ENCODE measurements around the gene ACTA2. TPM values are rescaled to one million over a fixed set of nuclear protein-coding genes. Genes with fewer than 3 reads are reported as not detected.

ACTA2 gene
- total RNA-seq, 1 donor from 2014 or later: 126 TPM

DNA sequence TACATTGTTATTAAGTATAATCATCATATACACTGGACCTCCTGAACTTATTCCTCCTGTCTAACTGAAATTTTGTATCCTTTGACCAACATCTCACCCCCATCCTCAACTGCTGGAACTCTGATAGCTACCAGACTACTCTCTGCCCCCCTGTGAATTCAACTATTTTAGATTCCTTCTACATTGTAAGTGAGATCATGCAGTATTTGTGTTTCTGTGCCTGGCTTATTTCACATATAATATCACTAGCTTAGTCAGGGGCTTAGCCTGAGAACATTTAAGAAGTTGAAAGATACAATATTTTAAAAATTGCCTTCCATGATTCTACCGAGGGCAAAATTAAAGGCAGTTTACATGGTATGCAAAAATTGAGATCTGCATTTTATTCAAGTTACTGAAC lies 45.7 kb downstream of the ACTA2 start:
- TF ChIP-seq CTCF (IDR thresholded peaks at IDR 0.05; ENCODE audit: unreplicated experiment): no peak
- no peaks in the 10 kb centered on the region for H3K27me3 Mint-ChIP-seq (ENCODE audit: low read depth)
- H3K4me1 Mint-ChIP-seq: no peaks in the 10 kb centered on the region

GRCh38 chr10:88903715-88904114 lies 48.9 kb downstream of the ACTA2 start:
- Mint-ChIP-seq H3K27me3 (ENCODE audit: low read depth) (no peaks in the 10 kb centered on the region), H3K4me3 (no peak overlapping the region), H3K4me1 (peaks cover 9% of the 10 kb centered on the region), H3K9me3 (no peaks in the 10 kb centered on the region), H3K27ac (no peak overlapping the region), H3K36me3 (peaks cover 3% of the 10 kb centered on the region)
- no peak for DNase-seq (ENCODE audit: low spot score in 2 of 2, unreplicated experiment in 2 of 2)
- no peak for TF ChIP-seq CTCF (IDR thresholded peaks at IDR 0.05; ENCODE audit: unreplicated experiment)

More for the DNA sequence above, 45.7 kb downstream of the ACTA2 start:
- Mint-ChIP-seq H3K4me3 (no peak overlapping the region), H3K36me3 (peaks cover 3% of the 10 kb centered on the region), H3K9me3 (no peaks in the 10 kb centered on the region), H3K27ac (no peak overlapping the region)
- DNase-seq (ENCODE audit: low spot score in 2 of 2, unreplicated experiment in 2 of 2): no peak

- peaks cover 22% of the 10 kb centered on the region for H3K4me1 Mint-ChIP-seq
- no peaks in the 10 kb centered on the region for H3K9me3 Mint-ChIP-seq
- no peaks in the 10 kb centered on the region for H3K27me3 Mint-ChIP-seq (ENCODE audit: low read depth)
- no peak overlapping the region for H3K4me3 Mint-ChIP-seq
- no peak for TF ChIP-seq CTCF (IDR thresholded peaks at IDR 0.05; ENCODE audit: unreplicated experiment)
- H3K27ac Mint-ChIP-seq: no peak overlapping the region
- no peak for DNase-seq (ENCODE audit: low spot score in 2 of 2, unreplicated experiment in 2 of 2)
- peaks cover 3% of the 10 kb centered on the region for H3K36me3 Mint-ChIP-seq
Measured at GRCh38 chr10:88901984-88902789, 50.4 kb downstream of the ACTA2 start.

GRCh38 chr10:88901206-88901983 lies 51.2 kb downstream of the ACTA2 start:
- Mint-ChIP-seq H3K4me3 (no peak overlapping the region), H3K4me1 (peaks cover 29% of the 10 kb centered on the region), H3K9me3 (no peaks in the 10 kb centered on the region), H3K36me3 (peaks cover 3% of the 10 kb centered on the region), H3K27me3 (ENCODE audit: low read depth) (no peaks in the 10 kb centered on the region), H3K27ac (no peak overlapping the region)
- TF ChIP-seq CTCF (IDR thresholded peaks at IDR 0.05; ENCODE audit: unreplicated experiment): no peak
- no peak for DNase-seq (ENCODE audit: low spot score in 2 of 2, unreplicated experiment in 2 of 2)

DNA sequence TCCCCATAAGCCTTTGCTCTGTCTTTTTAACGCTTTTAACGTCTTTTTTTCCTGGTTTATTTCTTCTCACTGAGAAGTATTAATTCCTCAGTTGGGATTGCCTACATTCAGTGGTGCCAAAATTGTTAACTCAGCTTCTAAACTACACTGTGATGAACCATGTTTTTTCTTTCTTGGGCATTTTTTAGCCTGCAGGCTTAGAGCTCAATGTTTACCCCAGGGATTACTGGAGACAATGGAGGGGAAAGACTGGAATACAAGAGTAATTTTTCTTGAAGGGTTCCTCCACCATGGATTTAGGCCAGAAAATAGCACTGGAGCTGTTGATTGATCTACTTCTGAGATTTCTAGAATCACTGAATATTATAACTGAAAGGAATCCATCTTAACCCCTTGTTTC lies 52.7 kb downstream of the ACTA2 start:
- H3K4me1 Mint-ChIP-seq: peaks cover 35% of the 10 kb centered on the region
- no peak for DNase-seq (ENCODE audit: low spot score in 2 of 2, unreplicated experiment in 2 of 2)
- H3K27ac Mint-ChIP-seq: no peak overlapping the region
- peaks cover 1% of the 10 kb centered on the region for H3K36me3 Mint-ChIP-seq
- H3K9me3 Mint-ChIP-seq: no peaks in the 10 kb centered on the region
- H3K4me3 Mint-ChIP-seq: no peak overlapping the region
- no peak for TF ChIP-seq CTCF (IDR thresholded peaks at IDR 0.05; ENCODE audit: unreplicated experiment)
- H3K27me3 Mint-ChIP-seq (ENCODE audit: low read depth): no peaks in the 10 kb centered on the region

All from mesothelial cell of epicardium (in vitro differentiated cells).